ENCODE data around the gene RNF182. TPM values are rescaled to one million over a fixed set of nuclear protein-coding genes. Genes with fewer than 3 reads are reported as not detected.

RNF182 gene
- total and polyA plus RNA-seq, 2 donors (not counting 3 experiments of a cell fraction or from before 2014, with no cell fraction given) = 0.43 to 0.93 TPM

- ChIA-PET CTCF (interaction anchor here (1.3 to 2.6 kb wide), 2 partner anchors 19 to 140 kb away, joined by 4 to 10 read pairs; no protein-coding TSS in a partner anchor), POLR2A (no interaction called here)
- TF ChIP-seq MYC (IDR thresholded peaks at IDR 0.05; ENCODE audit: low read depth, low read length) (no peak), CTCF (IDR thresholded peaks at IDR 0.05; ENCODE audit: extremely low read depth in 1 of 2, insufficient read depth in 1 of 2, low read depth in 1 of 2, low read length in 2 of 2) (no peak), POLR2AphosphoS5 (IDR thresholded peaks at IDR 0.05; ENCODE audit: insufficient read depth, low read depth, low read length) (no peak), EZH2 (IDR thresholded peaks at IDR 0.05; ENCODE audit: borderline replicate concordance, low read depth, low read length, severe bottlenecking) (no peak), GATA2 (IDR thresholded peaks at IDR 0.05; ENCODE audit: insufficient read depth, insufficient read length, low read depth, low read length) (no peak), FOS (IDR thresholded peaks at IDR 0.05; ENCODE audit: borderline replicate concordance, insufficient read depth, low read length) (no peak), POLR2A (IDR thresholded peaks at IDR 0.05; ENCODE audit: low read depth, low read length) (no peak), JUN (IDR thresholded peaks at IDR 0.05; ENCODE audit: borderline replicate concordance, insufficient read depth, insufficient read length, low read depth) (no peak)
- TF ChIP-seq, protein P1, sequence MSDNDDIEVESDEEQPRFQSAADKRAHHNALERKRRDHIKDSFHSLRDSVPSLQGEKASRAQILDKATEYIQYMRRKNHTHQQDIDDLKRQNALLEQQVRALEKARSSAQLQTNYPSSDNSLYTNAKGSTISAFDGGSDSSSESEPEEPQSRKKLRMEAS (IDR thresholded peaks at IDR 0.05; ENCODE audit: insufficient read depth, insufficient read length) = no peak
Measured at GRCh38 chr6:13927203-13927602, 2.5 kb downstream of the RNF182 start.

More at GRCh38 chr6:13927203-13927602, 2.5 kb downstream of the RNF182 start:
- FAIRE-seq = no peak
- Histone ChIP-seq H4K20me1 (replicated peaks; ENCODE audit: control insufficient read depth, extremely low read depth, insufficient read depth, low read length) (no peaks in the 10 kb centered on the region), H3K36me3 (ENCODE audit: control insufficient read depth in 2 of 2, extremely low read depth in 1 of 2, insufficient read depth in 2 of 2, low read length in 2 of 2) (no peaks in the 10 kb centered on the region), H3K79me2 (ENCODE audit: control insufficient read depth, insufficient read depth, low read length) (no peaks in the 10 kb centered on the region), H3K9me1 (replicated peaks; ENCODE audit: control insufficient read depth, extremely low read depth, insufficient read depth, low read length) (no peaks in the 10 kb centered on the region), H3K4me3 (replicated peaks in 1 of 3; ENCODE audit: insufficient read depth in 1 of 3, low read depth in 1 of 3, low read length in 3 of 3) (no peak overlapping the region), H3K9ac (replicated peaks; ENCODE audit: extremely low read depth, insufficient read depth, low read length) (no peak overlapping the region), H3K27me3 (ENCODE audit: control insufficient read depth in 2 of 2, insufficient read depth in 2 of 2, low read length in 2 of 2) (peaks cover 25 to 53% of the 10 kb centered on the region in 2 experiments), H3K9me3 (replicated peaks; ENCODE audit: control insufficient read depth, insufficient read depth, low read length) (no peaks in the 10 kb centered on the region), H3K4me2 (ENCODE audit: insufficient read depth, low read length) (no peak overlapping the region), H3K4me1 (ENCODE audit: control insufficient read depth, extremely low read depth, insufficient read depth, low read length) (peaks cover 17% of the 10 kb centered on the region), H3K27ac (ENCODE audit: insufficient read depth, low read depth, low read length) (no peak overlapping the region), H2AFZ (ENCODE audit: low read depth, low read length) (no peak overlapping the region)
- dilution Hi-C loops (cut with MboI; ENCODE audit: extremely low pct_ligation_motif_present, low sequenced_read_pairs) (no loop called here), intact Hi-C loops (cut with micrococcal nuclease) (no loop called here)
- DNase-seq (ENCODE audit: low read depth, low spot score) = no peak
- no TSS peak for BruUV-seq (replicated peaks)

All from endothelial cell of umbilical vein (primary cell).